Measurements from ENCODE around the gene SCTR. TPM values are rescaled to one million over a fixed set of nuclear protein-coding genes. Genes with fewer than 3 reads are reported as not detected.
A peak's percentile ranks its signal among the peaks of the same experiment; 100 is the strongest.

SCTR gene
- total and polyA plus RNA-seq, 2 of the 13 experiments (the other 11 are each of a cell fraction or from before 2014, with no cell fraction given): not detected

DNA sequence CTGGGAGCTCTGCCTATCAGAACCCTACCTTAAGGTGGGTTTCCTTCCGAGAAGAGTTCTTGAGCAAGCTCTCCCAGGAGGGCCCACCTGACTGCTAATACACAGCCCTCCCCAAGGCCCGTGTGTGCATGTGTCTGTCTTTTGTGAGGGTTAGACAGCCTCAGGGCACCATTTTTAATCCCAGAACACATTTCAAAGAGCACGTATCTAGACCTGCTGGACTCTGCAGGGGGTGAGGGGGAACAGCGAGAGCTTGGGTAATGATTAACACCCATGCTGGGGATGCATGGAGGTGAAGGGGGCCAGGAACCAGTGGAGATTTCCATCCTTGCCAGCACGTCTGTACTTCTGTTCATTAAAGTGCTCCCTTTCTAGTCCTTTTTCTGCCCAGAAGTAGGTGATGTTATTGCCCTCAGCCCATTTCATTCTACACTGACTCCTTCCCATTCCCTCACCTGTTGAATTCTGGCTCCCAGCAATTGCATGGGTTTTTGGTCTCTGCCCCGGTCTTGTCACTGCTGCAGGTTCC lies 86.1 kb downstream of the SCTR start (continued):
- TF ChIP-seq, protein P1, sequence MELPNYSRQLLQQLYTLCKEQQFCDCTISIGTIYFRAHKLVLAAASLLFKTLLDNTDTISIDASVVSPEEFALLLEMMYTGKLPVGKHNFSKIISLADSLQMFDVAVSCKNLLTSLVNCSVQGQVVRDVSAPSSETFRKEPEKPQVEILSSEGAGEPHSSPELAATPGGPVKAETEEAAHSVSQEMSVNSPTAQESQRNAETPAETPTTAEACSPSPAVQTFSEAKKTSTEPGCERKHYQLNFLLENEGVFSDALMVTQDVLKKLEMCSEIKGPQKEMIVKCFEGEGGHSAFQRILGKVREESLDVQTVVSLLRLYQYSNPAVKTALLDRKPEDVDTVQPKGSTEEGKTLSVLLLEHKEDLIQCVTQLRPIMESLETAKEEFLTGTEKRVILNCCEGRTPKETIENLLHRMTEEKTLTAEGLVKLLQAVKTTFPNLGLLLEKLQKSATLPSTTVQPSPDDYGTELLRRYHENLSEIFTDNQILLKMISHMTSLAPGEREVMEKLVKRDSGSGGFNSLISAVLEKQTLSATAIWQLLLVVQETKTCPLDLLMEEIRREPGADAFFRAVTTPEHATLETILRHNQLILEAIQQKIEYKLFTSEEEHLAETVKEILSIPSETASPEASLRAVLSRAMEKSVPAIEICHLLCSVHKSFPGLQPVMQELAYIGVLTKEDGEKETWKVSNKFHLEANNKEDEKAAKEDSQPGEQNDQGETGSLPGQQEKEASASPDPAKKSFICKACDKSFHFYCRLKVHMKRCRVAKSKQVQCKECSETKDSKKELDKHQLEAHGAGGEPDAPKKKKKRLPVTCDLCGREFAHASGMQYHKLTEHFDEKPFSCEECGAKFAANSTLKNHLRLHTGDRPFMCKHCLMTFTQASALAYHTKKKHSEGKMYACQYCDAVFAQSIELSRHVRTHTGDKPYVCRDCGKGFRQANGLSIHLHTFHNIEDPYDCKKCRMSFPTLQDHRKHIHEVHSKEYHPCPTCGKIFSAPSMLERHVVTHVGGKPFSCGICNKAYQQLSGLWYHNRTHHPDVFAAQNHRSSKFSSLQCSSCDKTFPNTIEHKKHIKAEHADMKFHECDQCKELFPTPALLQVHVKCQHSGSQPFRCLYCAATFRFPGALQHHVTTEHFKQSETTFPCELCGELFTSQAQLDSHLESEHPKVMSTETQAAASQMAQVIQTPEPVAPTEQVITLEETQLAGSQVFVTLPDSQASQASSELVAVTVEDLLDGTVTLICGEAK (IDR thresholded peaks at IDR 0.05): no peak
- TF ChIP-seq, protein P1 (CRISPR knock-in tag; IDR thresholded peaks at IDR 0.05): no peak; the same call in 1 of the 2 replicates
- TF ChIP-seq U2AF1 (optimal IDR thresholded peaks at IDR 0.05; ENCODE audit: low read depth, low read length): no peak
- peak; percentile 20; the same call in 1 of the 2 replicates for TF ChIP-seq KDM4B (CRISPR knock-in tag; IDR thresholded peaks at IDR 0.05)
- TF ChIP-seq, protein P2, sequence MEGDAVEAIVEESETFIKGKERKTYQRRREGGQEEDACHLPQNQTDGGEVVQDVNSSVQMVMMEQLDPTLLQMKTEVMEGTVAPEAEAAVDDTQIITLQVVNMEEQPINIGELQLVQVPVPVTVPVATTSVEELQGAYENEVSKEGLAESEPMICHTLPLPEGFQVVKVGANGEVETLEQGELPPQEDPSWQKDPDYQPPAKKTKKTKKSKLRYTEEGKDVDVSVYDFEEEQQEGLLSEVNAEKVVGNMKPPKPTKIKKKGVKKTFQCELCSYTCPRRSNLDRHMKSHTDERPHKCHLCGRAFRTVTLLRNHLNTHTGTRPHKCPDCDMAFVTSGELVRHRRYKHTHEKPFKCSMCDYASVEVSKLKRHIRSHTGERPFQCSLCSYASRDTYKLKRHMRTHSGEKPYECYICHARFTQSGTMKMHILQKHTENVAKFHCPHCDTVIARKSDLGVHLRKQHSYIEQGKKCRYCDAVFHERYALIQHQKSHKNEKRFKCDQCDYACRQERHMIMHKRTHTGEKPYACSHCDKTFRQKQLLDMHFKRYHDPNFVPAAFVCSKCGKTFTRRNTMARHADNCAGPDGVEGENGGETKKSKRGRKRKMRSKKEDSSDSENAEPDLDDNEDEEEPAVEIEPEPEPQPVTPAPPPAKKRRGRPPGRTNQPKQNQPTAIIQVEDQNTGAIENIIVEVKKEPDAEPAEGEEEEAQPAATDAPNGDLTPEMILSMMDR (CRISPR knock-in tag; IDR thresholded peaks at IDR 0.05): no peak
- no peak for TF ChIP-seq MBD4 (IDR thresholded peaks at IDR 0.05; ENCODE audit: borderline replicate concordance, low read length)
- peak; percentile 90 for TF ChIP-seq ZNF557 (CRISPR knock-in tag; IDR thresholded peaks at IDR 0.05)
- TF ChIP-seq PCBP2 (optimal IDR thresholded peaks at IDR 0.05; ENCODE audit: low read depth, low read length, poor library complexity, severe bottlenecking): no peak
- TF ChIP-seq SP2 (CRISPR knock-in tag; IDR thresholded peaks at IDR 0.05): no peak
- TF ChIP-seq, protein P3, sequence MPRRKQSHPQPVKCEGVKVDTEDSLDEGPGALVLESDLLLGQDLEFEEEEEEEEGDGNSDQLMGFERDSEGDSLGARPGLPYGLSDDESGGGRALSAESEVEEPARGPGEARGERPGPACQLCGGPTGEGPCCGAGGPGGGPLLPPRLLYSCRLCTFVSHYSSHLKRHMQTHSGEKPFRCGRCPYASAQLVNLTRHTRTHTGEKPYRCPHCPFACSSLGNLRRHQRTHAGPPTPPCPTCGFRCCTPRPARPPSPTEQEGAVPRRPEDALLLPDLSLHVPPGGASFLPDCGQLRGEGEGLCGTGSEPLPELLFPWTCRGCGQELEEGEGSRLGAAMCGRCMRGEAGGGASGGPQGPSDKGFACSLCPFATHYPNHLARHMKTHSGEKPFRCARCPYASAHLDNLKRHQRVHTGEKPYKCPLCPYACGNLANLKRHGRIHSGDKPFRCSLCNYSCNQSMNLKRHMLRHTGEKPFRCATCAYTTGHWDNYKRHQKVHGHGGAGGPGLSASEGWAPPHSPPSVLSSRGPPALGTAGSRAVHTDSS (CRISPR knock-in tag; conservative IDR thresholded peaks at IDR 0.05): no peak
- TF ChIP-seq MXD4 (CRISPR knock-in tag; IDR thresholded peaks at IDR 0.05): peak; percentile 45
- no peak for TF ChIP-seq ZNF776 (CRISPR knock-in tag; IDR thresholded peaks at IDR 0.05)
- TF ChIP-seq, protein P4, sequence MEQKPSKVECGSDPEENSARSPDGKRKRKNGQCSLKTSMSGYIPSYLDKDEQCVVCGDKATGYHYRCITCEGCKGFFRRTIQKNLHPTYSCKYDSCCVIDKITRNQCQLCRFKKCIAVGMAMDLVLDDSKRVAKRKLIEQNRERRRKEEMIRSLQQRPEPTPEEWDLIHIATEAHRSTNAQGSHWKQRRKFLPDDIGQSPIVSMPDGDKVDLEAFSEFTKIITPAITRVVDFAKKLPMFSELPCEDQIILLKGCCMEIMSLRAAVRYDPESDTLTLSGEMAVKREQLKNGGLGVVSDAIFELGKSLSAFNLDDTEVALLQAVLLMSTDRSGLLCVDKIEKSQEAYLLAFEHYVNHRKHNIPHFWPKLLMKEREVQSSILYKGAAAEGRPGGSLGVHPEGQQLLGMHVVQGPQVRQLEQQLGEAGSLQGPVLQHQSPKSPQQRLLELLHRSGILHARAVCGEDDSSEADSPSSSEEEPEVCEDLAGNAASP (CRISPR knock-in tag; IDR thresholded peaks at IDR 0.05; ENCODE audit: borderline replicate concordance): peak; percentile 60; the same call in 1 of the 2 replicates
- TF ChIP-seq CEBPB (IDR thresholded peaks at IDR 0.05; ENCODE audit: borderline replicate concordance, low read depth, low read length): no peak
- peak; percentile 83; the same call in 1 of the 2 replicates for TF ChIP-seq MEF2D (CRISPR knock-in tag; IDR thresholded peaks at IDR 0.05)
- no peak for TF ChIP-seq SRF (IDR thresholded peaks at IDR 0.05; ENCODE audit: low read depth, low read length)
